Measurements from ENCODE around the gene WNT8A.
"Not testable (repeated sequence)": the region's sequence is repeated elsewhere in the genome, so short reads cannot be mapped to it uniquely, and the experiment has no call there.

The WNT8A gene

GRCh38 chr5:138064526-138064925 is 19.3 kb upstream of the WNT8A start:
- no peak for TF ChIP-seq TAF1 (IDR thresholded peaks at IDR 0.05; ENCODE audit: borderline replicate concordance, low read depth, low read length)
- FAIRE-seq = no peak
- DNase-seq (ENCODE audit: insufficient read length) = no peak

GRCh38 chr5:138065102-138065501 is 18.7 kb upstream of the WNT8A start:
- FAIRE-seq (no peak), DNase-seq (ENCODE audit: insufficient read length) (no peak)

GRCh38 chr5:138067945-138068344 is 15.9 kb upstream of the WNT8A start:
- DNase-seq (ENCODE audit: insufficient read length) = no peak
- FAIRE-seq = no peak

More at GRCh38 chr5:138065102-138065501, 18.7 kb upstream of the WNT8A start:
- TF ChIP-seq TAF1 (IDR thresholded peaks at IDR 0.05; ENCODE audit: borderline replicate concordance, low read depth, low read length) (no peak), POLR2A (IDR thresholded peaks at IDR 0.05; ENCODE audit: low read depth, low read length) (no peak), POLR2AphosphoS5 (IDR thresholded peaks at IDR 0.05; ENCODE audit: low read depth, low read length) (no peak)

GRCh38 chr5:138068742-138069600 is 14.9 kb upstream of the WNT8A start:
- TF ChIP-seq POLR2AphosphoS5 (IDR thresholded peaks at IDR 0.05; ENCODE audit: low read depth, low read length) = no peak
- TF ChIP-seq POLR2A (IDR thresholded peaks at IDR 0.05; ENCODE audit: low read depth, low read length) = no peak
- TF ChIP-seq TAF1 (IDR thresholded peaks at IDR 0.05; ENCODE audit: borderline replicate concordance, low read depth, low read length) = no peak
- FAIRE-seq (peak; percentile 74), DNase-seq (ENCODE audit: insufficient read length) (peak; percentile 40)

More at GRCh38 chr5:138067945-138068344, 15.9 kb upstream of the WNT8A start:
- no peak for TF ChIP-seq POLR2A (IDR thresholded peaks at IDR 0.05; ENCODE audit: low read depth, low read length)
- no peak for TF ChIP-seq POLR2AphosphoS5 (IDR thresholded peaks at IDR 0.05; ENCODE audit: low read depth, low read length)
- no peak for TF ChIP-seq TAF1 (IDR thresholded peaks at IDR 0.05; ENCODE audit: borderline replicate concordance, low read depth, low read length)

GRCh38 chr5:138070026-138070425 is 13.8 kb upstream of the WNT8A start:
- DNase-seq (ENCODE audit: insufficient read length); FAIRE-seq: not testable (repeated sequence)

GRCh38 chr5:138077064-138077696 is 6.7 kb upstream of the WNT8A start:
- FAIRE-seq = peak; percentile 89
- TF ChIP-seq POLR2A (IDR thresholded peaks at IDR 0.05; ENCODE audit: low read depth, low read length) (no peak), POLR2AphosphoS5 (IDR thresholded peaks at IDR 0.05; ENCODE audit: low read depth, low read length) (no peak), TAF1 (IDR thresholded peaks at IDR 0.05; ENCODE audit: borderline replicate concordance, low read depth, low read length) (no peak)
- DNase-seq (ENCODE audit: insufficient read length) = no peak

- DNase-seq (ENCODE audit: insufficient read length) = no peak
Observed at GRCh38 chr5:138078006-138078643, 5.7 kb upstream of the WNT8A start.

GRCh38 chr5:138082033-138082432 is 1.8 kb upstream of the WNT8A start:
- TF ChIP-seq TAF1 (IDR thresholded peaks at IDR 0.05; ENCODE audit: borderline replicate concordance, low read depth, low read length) (no peak), POLR2AphosphoS5 (IDR thresholded peaks at IDR 0.05; ENCODE audit: low read depth, low read length) (no peak), POLR2A (IDR thresholded peaks at IDR 0.05; ENCODE audit: low read depth, low read length) (no peak)
- FAIRE-seq (no peak), DNase-seq (ENCODE audit: insufficient read length) (no peak)

More at GRCh38 chr5:138078006-138078643, 5.7 kb upstream of the WNT8A start:
- TF ChIP-seq POLR2AphosphoS5 (IDR thresholded peaks at IDR 0.05; ENCODE audit: low read depth, low read length) (no peak), POLR2A (IDR thresholded peaks at IDR 0.05; ENCODE audit: low read depth, low read length) (no peak), TAF1 (IDR thresholded peaks at IDR 0.05; ENCODE audit: borderline replicate concordance, low read depth, low read length) (no peak)
- FAIRE-seq = no peak

- no peak for DNase-seq (ENCODE audit: insufficient read length)
- FAIRE-seq = no peak
Observed at GRCh38 chr5:138091685-138092084, 7.9 kb downstream of the WNT8A start.

GRCh38 chr5:138092301-138092700 is 8.5 kb downstream of the WNT8A start:
- no peak for TF ChIP-seq POLR2AphosphoS5 (IDR thresholded peaks at IDR 0.05; ENCODE audit: low read depth, low read length)
- TF ChIP-seq POLR2A (IDR thresholded peaks at IDR 0.05; ENCODE audit: low read depth, low read length) = no peak
- TF ChIP-seq TAF1 (IDR thresholded peaks at IDR 0.05; ENCODE audit: borderline replicate concordance, low read depth, low read length) = no peak
- FAIRE-seq = no peak
- DNase-seq (ENCODE audit: insufficient read length) = no peak

More at GRCh38 chr5:138091685-138092084, 7.9 kb downstream of the WNT8A start:
- TF ChIP-seq POLR2AphosphoS5 (IDR thresholded peaks at IDR 0.05; ENCODE audit: low read depth, low read length) (no peak), POLR2A (IDR thresholded peaks at IDR 0.05; ENCODE audit: low read depth, low read length) (no peak), TAF1 (IDR thresholded peaks at IDR 0.05; ENCODE audit: borderline replicate concordance, low read depth, low read length) (no peak)

- DNase-seq (ENCODE audit: insufficient read length) (no peak), FAIRE-seq (no peak)
Observed at GRCh38 chr5:138093036-138093435, 9.2 kb downstream of the WNT8A start.

More at GRCh38 chr5:138093036-138093435, 9.2 kb downstream of the WNT8A start:
- TF ChIP-seq POLR2AphosphoS5 (IDR thresholded peaks at IDR 0.05; ENCODE audit: low read depth, low read length) (no peak), TAF1 (IDR thresholded peaks at IDR 0.05; ENCODE audit: borderline replicate concordance, low read depth, low read length) (no peak), POLR2A (IDR thresholded peaks at IDR 0.05; ENCODE audit: low read depth, low read length) (no peak)
